Stimulated activated CD8-positive, alpha-beta memory T cell treated with anti-CD3 and anti-CD28 coated beads, Interleukin-4, amount 100 ng/mL, for 48 hours (primary cell): Measurements from ENCODE around the gene COPS8.
A peak's percentile ranks its signal among the peaks of the same experiment; 100 is the strongest.

Experiments used
- DNase-seq: peaks from one replicate; pipeline ENCODE4 v3.0.0-alpha.2; 2020

COPS8 gene

GRCh38 chr2:237134321-237135230 is 48.9 kb downstream of the COPS8 start:
- DNase-seq, result no peak

DNA sequence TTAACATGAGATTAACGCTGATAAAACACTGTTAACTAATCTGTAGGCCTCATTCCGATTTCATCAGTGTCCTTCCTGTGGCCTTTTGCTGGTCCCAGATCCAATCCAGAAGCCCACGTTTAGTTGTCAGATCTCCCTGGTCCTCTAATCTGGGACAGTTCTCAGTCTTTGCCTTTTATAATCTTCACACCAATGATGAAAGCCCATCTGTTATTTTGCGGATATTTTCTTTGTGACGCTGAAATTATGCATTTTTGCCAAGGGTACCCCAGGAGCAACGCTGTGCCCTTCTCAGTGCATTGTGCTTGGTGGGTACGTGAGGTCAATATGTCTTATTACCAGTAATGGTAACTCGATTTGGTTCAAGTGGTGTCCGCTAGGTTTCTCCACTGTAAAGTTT is 51.1 kb downstream of the COPS8 start:
- no peak for DNase-seq

GRCh38 chr2:237137626-237138323 is 52.1 kb downstream of the COPS8 start:
- DNase-seq, result no peak

- DNase-seq, result no peak
These were observed 53.5 kb downstream of the COPS8 start for GRCh38 chr2:237139123-237139675.

GRCh38 chr2:237140689-237141285 is 55.1 kb downstream of the COPS8 start:
- DNase-seq, result no peak

DNA sequence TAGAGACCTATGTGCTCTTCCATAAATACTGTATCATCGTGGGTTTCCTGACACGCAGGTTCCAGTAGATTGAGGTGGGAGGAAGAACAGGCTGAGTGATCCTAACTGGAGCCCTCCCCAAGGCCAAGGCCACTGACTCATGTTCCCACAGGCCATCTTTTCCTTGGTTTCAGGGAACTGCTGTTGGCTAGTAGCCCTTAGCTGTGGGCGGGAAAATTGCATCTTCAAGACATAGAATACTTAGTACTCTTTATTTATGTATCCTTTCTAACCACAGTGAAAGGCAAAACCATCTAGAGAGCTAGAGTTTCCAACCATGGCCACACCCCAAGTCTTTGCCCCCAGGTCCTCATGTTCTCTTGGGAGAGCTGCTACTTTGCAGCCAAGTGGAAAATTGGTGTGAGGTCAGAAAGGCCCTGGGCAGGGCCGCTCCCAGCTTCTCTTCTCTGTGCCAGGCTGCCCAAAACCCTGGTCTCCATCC is 55.9 kb downstream of the COPS8 start:
- DNase-seq, result no peak

GRCh38 chr2:237143118-237143517 is 57.4 kb downstream of the COPS8 start:
- DNase-seq, result no peak

GRCh38 chr2:237143676-237144440 is 58.2 kb downstream of the COPS8 start:
- no peak for DNase-seq

GRCh38 chr2:237144516-237144915 is 58.8 kb downstream of the COPS8 start:
- DNase-seq, result no peak

DNA sequence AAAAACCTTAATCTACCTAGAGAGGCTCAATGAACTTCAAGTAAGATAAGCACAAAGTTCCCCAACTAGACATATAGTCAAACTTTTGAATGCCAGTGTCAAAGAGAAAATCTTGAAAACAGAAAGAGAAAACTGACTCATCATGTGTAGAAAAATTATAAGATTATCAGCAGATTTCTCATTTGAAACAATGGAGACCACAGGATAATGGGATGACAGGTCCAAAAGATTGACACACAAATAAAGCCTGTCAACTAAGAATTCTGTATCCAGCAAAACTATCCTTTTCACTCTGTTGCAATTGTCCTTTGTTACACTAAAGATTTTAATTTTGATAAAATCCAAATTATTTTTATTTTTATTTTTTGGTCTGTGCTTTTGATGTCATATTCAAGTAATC is 61.6 kb downstream of the COPS8 start:
- no peak for DNase-seq

GRCh38 chr2:237148624-237149023 is 62.9 kb downstream of the COPS8 start:
- DNase-seq, result no peak

GRCh38 chr2:237149425-237149824 is 63.7 kb downstream of the COPS8 start:
- DNase-seq, result peak; percentile 74
